Measurements from ENCODE around the gene BDKRB1. TPM values are rescaled to one million over a fixed set of nuclear protein-coding genes. Genes with fewer than 3 reads are reported as not detected.

Gene BDKRB1
- total RNA-seq, 4 donors from 2014 or later: 0.51 TPM; not detected in 3

GRCh38 chr14:96261053-96261452 is 5.0 kb downstream of the BDKRB1 start:
- no peak for TF ChIP-seq CTCF (IDR thresholded peaks at IDR 0.05; ENCODE audit: low read depth)

GRCh38 chr14:96261772-96262655 is 6.0 kb downstream of the BDKRB1 start:
- TF ChIP-seq CTCF (IDR thresholded peaks at IDR 0.05; ENCODE audit: low read depth): no peak

- TF ChIP-seq CTCF (IDR thresholded peaks at IDR 0.05; ENCODE audit: low read depth): no peak
These were observed 7.6 kb downstream of the BDKRB1 start for GRCh38 chr14:96263347-96264199.

- TF ChIP-seq CTCF (IDR thresholded peaks at IDR 0.05; ENCODE audit: low read depth): no peak
These were observed 8.2 kb downstream of the BDKRB1 start for GRCh38 chr14:96264200-96264553.

- TF ChIP-seq CTCF (IDR thresholded peaks at IDR 0.05; ENCODE audit: low read depth): no peak
These were observed 8.8 kb downstream of the BDKRB1 start for GRCh38 chr14:96264853-96265252.

GRCh38 chr14:96265383-96266095 is 9.5 kb downstream of the BDKRB1 start:
- TF ChIP-seq CTCF (IDR thresholded peaks at IDR 0.05; ENCODE audit: low read depth): no peak
